Smooth muscle cell (in vitro differentiated cells): Measurements from ENCODE around the gene PRSS38. TPM values are rescaled to one million over a fixed set of nuclear protein-coding genes. Genes with fewer than 3 reads are reported as not detected.

Experiments used
- DNase-seq: peaks from one replicate; lab custom pipeline; 2025; ENCODE audit not compliant: unreplicated experiment; lab: John Stamatoyannopoulos, UW
- H2AFZ ChIP-seq: fragments of 200-600 bp; sonication (generic); 2 replicates; pipeline ENCODE4 v1.6.0; 2016; ENCODE audit warnings: antibody characterized with exemption, low read depth, mild to moderate bottlenecking
- H3F3A ChIP-seq: fragments of 200-600 bp; sonication (generic); 2 replicates; pipeline ENCODE4 v1.6.0; 2017; ENCODE audit warnings: antibody characterized with exemption, low read depth
- H3K27ac ChIP-seq: fragments of 200-600 bp; sonication (generic); 2 replicates; pipeline ENCODE4 v1.5.1; 2016; ENCODE audit warnings: low read depth, mild to moderate bottlenecking
- H3K27me3 ChIP-seq: fragments of 200-600 bp; sonication (generic); 2 replicates; pipeline ENCODE4 v1.6.1; 2016; ENCODE audit warnings: low read depth, mild to moderate bottlenecking
- H3K36me3 ChIP-seq: fragments of 200-600 bp; sonication (generic); 2 replicates; pipeline ENCODE4 v1.5.1; 2016; ENCODE audit warnings: low read depth
- H3K4me1 ChIP-seq: fragments of 200-600 bp; sonication (generic); 2 replicates; pipeline ENCODE4 v1.5.1; 2016; ENCODE audit warnings: low read depth
- H3K4me2 ChIP-seq: fragments of 200-600 bp; sonication (generic); 2 replicates; pipeline ENCODE4 v1.6.0; 2016; ENCODE audit warnings: mild to moderate bottlenecking
- H3K4me3 ChIP-seq: fragments of 200-600 bp; sonication (generic); 2 replicates; pipeline ENCODE4 v1.5.1; 2016; ENCODE audit warnings: mild to moderate bottlenecking
- H3K79me2 ChIP-seq: fragments of 200-600 bp; sonication (generic); 2 replicates; pipeline ENCODE4 v1.6.0; 2016; ENCODE audit warnings: low read depth, mild to moderate bottlenecking
- H3K9ac ChIP-seq: fragments of 200-600 bp; sonication (generic); 2 replicates; pipeline ENCODE4 v1.6.0; 2016; ENCODE audit warnings: low read depth
- H3K9me3 ChIP-seq: fragments of 200-600 bp; sonication (generic); replicated peaks from 2 replicates; pipeline ENCODE4 v1.5.1; 2016; ENCODE audit warnings: low read depth
- H4K20me1 ChIP-seq: fragments of 200-600 bp; sonication (generic); 2 replicates; pipeline ENCODE4 v1.6.0; 2016; ENCODE audit warnings: low read depth
- CTCF ChIP-seq: fragments of 200-600 bp; sonication (generic); IDR thresholded peaks from 2 replicates; pipeline ENCODE4 v1.5.1; 2017; ENCODE audit warnings: borderline replicate concordance, mild to moderate bottlenecking, antibody characterized with exemption; ENCODE audit not compliant: insufficient read depth, poor library complexity, severe bottlenecking
- WGBS: methylation state at CpG from one replicate; pipeline ENCODE4 v1.1.7; 2016; ENCODE audit warnings: low lambda C conversion rate; 5-methylcytosine and 5-hydroxymethylcytosine counted together
- polyA plus RNA-seq: library from polyadenylated mRNA; unstranded; fragments of >200 nt; fragmentation: Nextera tagmentation; extraction: Ambion mirVana; gene quantifications from 2 replicates; pipeline ENCODE4 v1.2.1, GENCODE V29; 2016
- total RNA-seq: library from RNA; depleted of rRNA; stranded (reverse); fragments of >200 nt; gene quantifications from 2 replicates; pipeline ENCODE4 v1.2.3, GENCODE V29; 2014

Gene PRSS38
- total RNA-seq: not detected in 2 replicates
- polyA plus RNA-seq: not detected in 2 replicates

- TF ChIP-seq CTCF: no peak
- Histone ChIP-seq H2AFZ (no peak within 1 kb of the TSS), H3K9ac (no peak within 1 kb of the TSS), H3K4me1 (no peaks in the 10 kb centered on the region), H3K79me2 (no peaks in the 10 kb centered on the region), H3K27ac (no peak within 1 kb of the TSS), H3K27me3 (no peaks in the 10 kb centered on the region), H4K20me1 (no peaks in the 10 kb centered on the region), H3K36me3 (no peaks in the 10 kb centered on the region), H3F3A (no peaks in the 10 kb centered on the region), H3K4me3 (no peak within 1 kb of the TSS), H3K4me2 (no peak within 1 kb of the TSS), H3K9me3 (no peaks in the 10 kb centered on the region)
- no peak for DNase-seq
- WGBS: 92% methylated on average over 39 of the region's 44 CpGs
Observed at GRCh38 chr1:227815468-227816409, at the start of gene PRSS38. TSS of gene PRSS38 (plus strand) at chr1:227815675. CDS start at chr1:227815717, 42 bp downstream.

- no peak for TF ChIP-seq CTCF
- Histone ChIP-seq H3F3A (no peaks in the 10 kb centered on the region), H3K4me1 (no peaks in the 10 kb centered on the region), H3K4me3 (no peak overlapping the region), H3K36me3 (no peaks in the 10 kb centered on the region), H3K27me3 (no peaks in the 10 kb centered on the region), H3K9me3 (no peaks in the 10 kb centered on the region), H4K20me1 (peaks cover 83% of the 10 kb centered on the region), H3K9ac (no peak overlapping the region), H3K79me2 (peaks cover 5% of the 10 kb centered on the region), H2AFZ (no peak overlapping the region), H3K27ac (no peak overlapping the region), H3K4me2 (no peak overlapping the region)
- WGBS: 74% methylated on average over 16 of the region's 17 CpGs
- DNase-seq: no peak
Observed at GRCh38 chr1:227766015-227766634, 49.4 kb upstream of the PRSS38 start.

DNA sequence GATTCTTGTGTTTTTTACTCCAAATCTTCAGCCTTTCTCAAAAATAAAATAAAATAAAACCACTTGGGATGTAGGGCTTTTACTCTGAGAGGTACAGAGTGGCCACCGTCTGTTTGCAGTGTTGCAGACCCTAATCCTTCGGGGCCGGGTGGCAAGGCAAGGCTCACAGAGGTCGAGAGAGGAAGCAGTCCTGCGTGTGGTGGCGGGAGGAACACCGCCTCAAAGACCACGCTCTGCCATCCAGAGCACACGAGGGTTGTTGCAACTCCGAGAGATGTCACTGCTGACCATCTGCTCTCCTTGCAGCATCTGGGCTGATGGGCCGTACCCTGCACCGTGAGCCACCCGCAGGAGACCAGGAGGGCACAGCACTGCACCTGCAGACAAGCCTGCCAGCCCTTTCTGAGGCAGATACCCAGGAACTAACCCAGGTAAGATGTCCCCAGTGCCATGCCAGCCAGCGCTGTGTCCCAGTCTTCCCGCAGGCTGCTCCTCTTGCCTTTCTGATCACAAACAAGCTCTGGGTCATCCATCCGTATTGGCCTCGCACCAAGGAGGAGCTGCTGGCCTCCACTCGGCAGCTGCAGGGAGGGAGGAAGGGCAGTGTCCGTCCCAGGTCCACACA is 48.7 kb upstream of the PRSS38 start:
- H4K20me1 ChIP-seq: peaks cover 77% of the 10 kb centered on the region
- no peak overlapping the region for H3K27ac ChIP-seq
- TF ChIP-seq CTCF: no peak
- H3K4me2 ChIP-seq: no peak overlapping the region
- no peaks in the 10 kb centered on the region for H3K9me3 ChIP-seq
- no peaks in the 10 kb centered on the region for H3F3A ChIP-seq
- H2AFZ ChIP-seq: no peak overlapping the region
- H3K36me3 ChIP-seq: no peaks in the 10 kb centered on the region
- no peak overlapping the region for H3K9ac ChIP-seq
- peaks cover 2% of the 10 kb centered on the region for H3K79me2 ChIP-seq
- 97% methylated on average over 19 of the region's 19 CpGs for WGBS
- no peak for DNase-seq
- no peaks in the 10 kb centered on the region for H3K27me3 ChIP-seq
- no peaks in the 10 kb centered on the region for H3K4me1 ChIP-seq
- H3K4me3 ChIP-seq: no peak overlapping the region
